IPS-20b (cell line): Measurements from ENCODE around the gene GAL3ST2.
"Not testable (repeated sequence)": the region's sequence is repeated elsewhere in the genome, so short reads cannot be mapped to it uniquely, and the experiment has no call there.

Experiments used
- H3K27ac ChIP-seq: one replicate; pipeline ENCODE4 v1.5.1; 2013; ENCODE audit warnings: low read length
- H3K27me3 ChIP-seq: 2 replicates; pipeline ENCODE4 v1.6.1; 2013; ENCODE audit warnings: mild to moderate bottlenecking, low read length, inconsistent platforms; ENCODE audit not compliant: insufficient read depth
- H3K36me3 ChIP-seq: 2 replicates; pipeline ENCODE4 v1.6.1; 2013; ENCODE audit warnings: low read depth, mild to moderate bottlenecking, inconsistent platforms, low read length, moderate library complexity; ENCODE audit not compliant: insufficient read depth
- H3K4me1 ChIP-seq: 2 replicates; pipeline ENCODE4 v1.6.1; 2013; ENCODE audit warnings: mild to moderate bottlenecking, control low read depth, inconsistent platforms, low read length, moderate library complexity; ENCODE audit not compliant: insufficient read depth
- H3K4me3 ChIP-seq: 2 replicates; pipeline ENCODE4 v1.5.1; 2013; ENCODE audit warnings: mild to moderate bottlenecking, low read length, inconsistent platforms
- H3K9ac ChIP-seq: 2 replicates; pipeline ENCODE4 v1.6.1; 2013; ENCODE audit warnings: low read depth, mild to moderate bottlenecking, inconsistent platforms, low read length, moderate library complexity
- H3K9me3 ChIP-seq: 2 replicates; pipeline ENCODE4 v1.6.1; 2013; ENCODE audit warnings: mild to moderate bottlenecking, low read depth, low read length, inconsistent platforms; ENCODE audit not compliant: insufficient read depth

The GAL3ST2 gene

DNA sequence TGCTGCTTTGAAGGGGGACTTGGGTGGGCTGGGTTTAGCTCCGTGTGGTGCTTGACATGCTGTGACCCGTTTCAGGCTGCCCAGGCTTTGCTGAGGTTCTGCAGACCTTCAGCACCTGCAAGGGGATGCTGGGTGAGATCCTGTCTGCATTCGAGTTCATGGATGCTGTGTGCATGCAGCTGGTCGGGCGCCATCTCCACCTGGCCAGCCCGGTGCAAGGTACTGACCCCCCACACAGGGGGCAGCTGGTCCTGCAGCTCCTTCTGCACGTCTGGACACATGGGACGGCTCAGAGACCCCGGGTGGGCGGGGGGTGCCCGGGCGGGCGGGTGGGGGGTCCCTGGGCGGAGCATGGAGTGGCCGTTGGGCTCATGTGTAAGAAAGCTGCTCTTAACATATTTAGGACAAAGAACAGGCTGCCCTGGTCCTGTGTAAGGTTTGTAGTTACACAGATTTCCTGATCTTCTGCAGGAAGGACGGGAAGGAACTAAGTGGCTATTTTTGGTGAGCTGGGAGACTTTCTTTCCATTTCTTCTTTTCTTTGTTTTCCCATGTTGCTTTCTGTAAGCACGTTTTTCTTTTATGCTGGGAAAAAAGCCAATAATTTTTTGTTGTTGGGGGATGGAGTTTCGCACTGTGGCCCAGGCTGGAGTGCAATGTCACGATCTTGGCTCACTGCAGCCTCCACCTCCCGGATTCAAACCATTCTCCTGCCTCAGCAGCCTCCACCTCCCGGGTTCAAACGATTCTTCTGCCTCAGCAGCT, 26.4 kb upstream of the GAL3ST2 start:
- Histone ChIP-seq H3K9ac (no peak overlapping the region), H3K9me3 (no peaks in the 10 kb centered on the region), H3K27me3 (no peaks in the 10 kb centered on the region), H3K4me3 (no peak overlapping the region), H3K27ac (no peak overlapping the region), H3K36me3 (peaks cover under 1% of the 10 kb centered on the region; the same call in 1 of the 2 replicates), H3K4me1 (no peaks in the 10 kb centered on the region)

DNA sequence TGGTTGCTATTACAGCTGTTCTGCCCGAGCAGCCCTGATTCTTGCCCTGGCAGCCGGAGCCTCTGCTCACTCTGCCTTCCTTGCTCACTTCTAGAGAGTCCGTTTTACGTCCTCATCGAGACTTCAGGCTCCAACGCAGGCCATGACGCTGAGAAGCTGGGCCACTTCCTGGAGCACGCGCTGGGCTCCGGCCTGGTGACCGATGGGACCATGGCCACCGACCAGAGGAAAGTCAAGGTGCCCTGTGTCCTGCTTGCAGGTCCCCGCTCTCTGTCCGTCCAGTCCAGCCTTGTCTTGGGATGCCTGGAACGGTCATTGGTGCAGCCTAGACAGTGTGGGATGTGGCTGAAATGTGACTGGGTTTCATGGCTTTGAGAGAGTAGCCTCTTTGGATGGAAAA, 25.5 kb upstream of the GAL3ST2 start:
- Histone ChIP-seq H3K36me3 (peaks cover 3% of the 10 kb centered on the region; the same call in 1 of the 2 replicates), H3K27me3 (no peaks in the 10 kb centered on the region), H3K4me1 (no peaks in the 10 kb centered on the region), H3K9ac (no peak overlapping the region), H3K4me3 (no peak overlapping the region), H3K9me3 (no peaks in the 10 kb centered on the region), H3K27ac (no peak overlapping the region)

DNA sequence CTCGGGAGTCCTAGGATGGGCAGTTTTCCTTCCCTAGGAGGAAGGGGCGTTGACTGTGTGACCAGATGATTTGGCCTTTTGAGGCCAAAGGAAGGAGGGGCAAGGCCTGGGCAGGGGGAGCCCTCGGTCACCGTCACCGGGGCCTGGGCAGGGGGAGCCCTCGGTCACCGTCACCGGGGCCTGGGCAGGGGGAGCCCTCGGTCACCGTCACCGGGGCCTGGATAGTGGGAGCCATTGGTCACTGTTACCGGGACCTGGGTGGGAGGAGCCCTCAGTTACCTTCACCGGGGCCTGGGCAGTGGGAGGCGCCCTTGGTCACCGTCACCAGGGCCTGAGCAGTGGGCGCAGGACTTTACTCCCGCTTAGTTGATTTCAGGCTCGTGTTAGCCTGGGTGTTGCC, 24.8 kb upstream of the GAL3ST2 start:
- no peaks in the 10 kb centered on the region for H3K4me1 ChIP-seq
- no peak overlapping the region for H3K4me3 ChIP-seq
- H3K27me3 ChIP-seq = no peaks in the 10 kb centered on the region
- peaks cover 4% of the 10 kb centered on the region; the same call in 1 of the 2 replicates for H3K36me3 ChIP-seq
- H3K9ac ChIP-seq = no peak overlapping the region
- H3K27ac ChIP-seq = no peak overlapping the region
- no peaks in the 10 kb centered on the region for H3K9me3 ChIP-seq

DNA sequence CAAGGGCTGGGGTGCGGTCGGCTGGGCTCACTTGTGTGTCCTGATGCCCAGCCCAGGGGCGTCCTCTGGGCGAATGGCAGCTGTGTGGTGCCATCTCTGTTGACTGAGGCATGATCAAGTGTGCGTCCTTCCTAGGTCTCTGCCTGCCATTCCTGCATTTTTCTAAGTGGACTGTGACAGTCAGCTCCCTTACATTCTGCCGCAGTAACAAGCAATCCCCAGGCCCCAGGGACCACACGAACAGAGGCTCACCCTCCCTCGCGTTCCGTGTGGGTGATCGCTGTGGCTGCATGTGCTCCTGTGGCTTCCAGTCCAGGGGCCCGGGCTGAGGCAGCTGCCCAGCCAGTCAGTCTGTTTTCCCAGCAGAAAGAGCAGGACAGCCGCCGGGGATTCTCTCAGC, 24.4 kb upstream of the GAL3ST2 start:
- H3K27ac ChIP-seq = no peak overlapping the region
- H3K27me3 ChIP-seq = no peaks in the 10 kb centered on the region
- H3K4me3 ChIP-seq = no peak overlapping the region
- H3K4me1 ChIP-seq = no peaks in the 10 kb centered on the region
- H3K36me3 ChIP-seq = peaks cover 6% of the 10 kb centered on the region; the same call in 1 of the 2 replicates
- H3K9ac ChIP-seq = no peak overlapping the region
- H3K9me3 ChIP-seq = no peaks in the 10 kb centered on the region

DNA sequence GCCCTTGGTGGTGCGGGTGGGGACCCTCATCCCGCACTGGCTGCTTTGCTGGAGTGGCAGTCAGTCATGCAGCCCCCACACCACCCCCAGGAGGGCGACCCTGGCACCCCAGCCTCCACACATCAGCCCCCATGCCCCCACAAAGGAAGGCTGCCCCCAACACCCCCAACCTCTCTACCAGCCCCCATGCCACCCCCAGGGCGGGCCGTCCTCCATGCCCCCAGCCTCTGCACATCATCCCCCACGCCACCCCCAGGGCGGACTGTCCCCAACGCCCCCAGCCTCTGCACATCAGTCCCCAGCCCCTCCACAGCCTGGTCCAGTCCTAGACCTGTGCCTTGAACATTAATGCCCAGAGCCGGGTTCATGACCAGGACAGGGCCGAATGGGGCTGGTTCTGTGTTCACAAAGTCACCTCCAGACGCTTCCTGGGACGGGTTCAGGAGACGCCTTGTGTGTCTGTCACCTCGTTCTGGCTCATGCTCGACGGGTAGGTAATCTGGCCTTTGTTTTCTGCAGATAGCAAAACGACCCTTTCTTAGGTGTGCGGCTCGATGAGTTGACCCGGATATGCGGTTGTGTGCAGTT, 23.8 kb upstream of the GAL3ST2 start:
- Histone ChIP-seq H3K27ac (no peak overlapping the region), H3K27me3 (no peaks in the 10 kb centered on the region), H3K36me3 (peaks cover 6% of the 10 kb centered on the region; the same call in 1 of the 2 replicates), H3K4me3 (no peak overlapping the region), H3K9me3 (no peaks in the 10 kb centered on the region), H3K9ac (no peak overlapping the region), H3K4me1 (no peaks in the 10 kb centered on the region)

DNA sequence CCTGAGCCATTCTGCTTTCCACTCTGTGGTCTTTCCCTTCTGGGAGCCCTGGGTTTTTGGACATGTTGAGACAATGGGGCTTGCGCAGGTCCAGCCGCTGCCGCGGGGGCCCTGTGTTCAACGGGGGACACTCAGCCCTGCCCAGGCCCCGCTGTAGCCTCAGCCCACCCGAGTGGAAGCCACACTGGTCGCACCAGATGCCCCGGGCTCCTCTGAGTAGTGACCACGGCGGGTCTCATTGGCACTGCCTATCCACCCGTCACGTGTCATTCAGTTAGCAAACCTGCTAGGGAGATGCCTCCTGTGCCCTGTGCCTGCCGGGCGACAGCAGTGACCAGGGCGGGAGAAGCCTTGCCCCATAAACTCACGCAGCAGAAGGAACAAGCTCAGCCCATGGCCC, 23.1 kb upstream of the GAL3ST2 start:
- Histone ChIP-seq H3K27me3 (no peaks in the 10 kb centered on the region), H3K9ac (no peak overlapping the region), H3K9me3 (no peaks in the 10 kb centered on the region), H3K27ac (no peak overlapping the region), H3K36me3 (peaks cover 6% of the 10 kb centered on the region; the same call in 1 of the 2 replicates), H3K4me1 (no peaks in the 10 kb centered on the region), H3K4me3 (no peak overlapping the region)

DNA sequence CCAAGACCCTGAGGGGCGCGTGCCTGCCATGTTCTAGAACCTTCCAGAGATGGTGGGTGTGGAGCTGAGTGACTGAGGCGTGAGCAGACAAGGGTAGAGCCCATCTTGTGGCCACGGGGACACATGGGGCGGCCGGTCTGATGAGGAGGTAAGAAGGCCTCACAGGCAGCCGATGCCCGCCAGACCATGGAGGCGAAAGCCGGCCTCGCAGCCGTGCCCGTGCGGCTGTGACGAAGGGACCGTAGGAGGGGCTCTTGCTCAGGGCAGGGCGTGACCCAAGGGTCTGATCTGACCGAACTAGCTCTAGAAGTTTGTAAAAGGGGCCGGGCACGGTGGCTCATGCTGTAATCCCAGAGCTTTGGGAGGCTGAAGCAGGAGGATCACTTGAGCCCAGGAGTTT, 22.6 kb upstream of the GAL3ST2 start:
- H3K27me3 ChIP-seq = no peaks in the 10 kb centered on the region
- no peak overlapping the region for H3K4me3 ChIP-seq
- H3K36me3 ChIP-seq = peaks cover 6% of the 10 kb centered on the region; the same call in 1 of the 2 replicates
- no peaks in the 10 kb centered on the region for H3K4me1 ChIP-seq
- no peaks in the 10 kb centered on the region for H3K9me3 ChIP-seq
- no peak overlapping the region for H3K27ac ChIP-seq
- H3K9ac ChIP-seq = no peak overlapping the region

DNA sequence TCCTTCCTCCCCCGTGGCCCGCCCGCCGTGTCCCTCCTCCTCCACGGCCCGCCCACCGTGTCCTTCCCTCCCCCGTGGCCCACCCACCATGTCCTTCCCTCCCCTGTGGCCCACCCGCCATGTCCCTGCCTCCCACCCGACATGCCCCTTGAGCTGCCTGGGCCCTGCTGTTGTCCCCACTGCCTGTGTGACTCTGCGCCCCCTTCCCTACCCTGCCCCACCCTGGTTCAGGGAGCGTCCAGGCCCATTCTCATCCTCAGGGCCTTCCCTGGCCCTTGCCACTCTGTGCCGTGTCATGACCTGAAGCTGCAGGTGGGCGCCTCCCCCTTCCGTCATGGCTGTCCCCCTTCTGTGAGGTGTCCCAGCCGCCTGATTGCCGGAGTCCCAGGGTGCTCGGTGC, 21.5 kb upstream of the GAL3ST2 start:
- Histone ChIP-seq H3K4me1 (no peaks in the 10 kb centered on the region), H3K27me3 (no peaks in the 10 kb centered on the region), H3K36me3 (peaks cover 14% of the 10 kb centered on the region; the same call in 1 of the 2 replicates), H3K27ac (no peak overlapping the region), H3K4me3 (no peak overlapping the region), H3K9me3 (peaks cover under 1% of the 10 kb centered on the region; the same call in 1 of the 2 replicates), H3K9ac (no peak overlapping the region)

DNA sequence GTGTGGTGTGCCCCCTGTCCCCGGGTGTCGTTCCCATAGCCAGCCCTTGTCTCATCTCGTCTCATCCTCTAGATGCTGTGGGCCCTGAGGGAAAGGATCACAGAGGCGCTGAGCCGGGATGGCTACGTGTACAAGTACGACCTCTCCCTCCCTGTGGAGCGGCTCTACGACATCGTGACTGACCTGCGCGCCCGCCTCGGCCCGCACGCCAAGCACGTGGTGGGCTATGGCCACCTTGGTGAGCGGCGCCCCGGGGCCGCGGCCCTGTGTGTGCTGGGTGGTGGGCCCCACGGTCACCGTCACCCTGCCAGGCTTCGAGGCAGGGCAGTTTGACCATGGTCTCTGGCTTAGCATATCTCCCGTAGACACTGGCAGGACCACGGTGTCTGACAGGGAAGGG, 20.8 kb upstream of the GAL3ST2 start:
- Histone ChIP-seq H3K27me3 (no peaks in the 10 kb centered on the region), H3K4me3 (no peak overlapping the region), H3K27ac (no peak overlapping the region)

DNA sequence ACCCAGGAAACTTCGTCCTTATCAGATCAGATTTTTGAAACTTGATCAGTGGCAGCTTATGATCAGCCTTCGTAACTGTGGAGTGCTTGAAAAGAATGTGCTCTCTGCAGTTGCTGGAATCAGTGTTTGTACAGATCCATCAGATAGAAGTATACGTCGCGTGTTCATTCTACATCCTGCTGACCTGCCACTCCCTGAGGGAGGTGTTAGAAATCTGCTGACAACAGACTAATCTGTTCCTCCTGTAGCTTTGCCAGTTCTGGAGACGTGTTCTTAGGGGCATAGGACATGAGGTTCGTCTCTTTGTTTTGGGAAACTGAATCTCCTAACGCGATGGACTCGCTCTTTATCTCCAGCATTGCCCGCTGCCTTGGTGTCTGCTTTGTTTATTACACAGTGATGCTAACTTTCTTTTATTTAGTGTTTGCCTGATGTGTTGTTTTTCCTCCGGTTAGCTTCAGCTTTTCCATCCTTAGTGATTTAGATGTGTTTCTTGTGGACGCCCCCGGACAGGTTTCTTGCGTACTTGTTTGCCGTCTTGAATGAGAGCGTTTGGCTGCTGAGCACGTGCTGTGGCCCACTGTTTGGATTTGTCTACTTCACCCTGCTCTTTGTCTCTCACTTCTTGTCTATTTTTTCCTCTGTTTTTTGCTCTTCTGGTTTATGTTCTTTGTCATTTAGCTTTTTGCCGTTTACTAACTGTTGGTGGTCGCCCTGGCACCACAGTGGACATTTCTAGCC, 17.4 kb upstream of the GAL3ST2 start:
- Histone ChIP-seq H3K4me3 (no peak overlapping the region), H3K27me3 (no peaks in the 10 kb centered on the region), H3K9ac (no peak overlapping the region), H3K27ac (no peak overlapping the region), H3K9me3 (peaks cover 4% of the 10 kb centered on the region; the same call in 1 of the 2 replicates), H3K36me3 (peaks cover 14% of the 10 kb centered on the region; the same call in 1 of the 2 replicates), H3K4me1 (no peaks in the 10 kb centered on the region)

More for the DNA sequence above, 20.8 kb upstream of the GAL3ST2 start:
- H3K9me3 ChIP-seq = peaks cover 4% of the 10 kb centered on the region; the same call in 1 of the 2 replicates
- H3K36me3 ChIP-seq = peaks cover 14% of the 10 kb centered on the region; the same call in 1 of the 2 replicates
- H3K4me1 ChIP-seq = no peaks in the 10 kb centered on the region
- no peak overlapping the region for H3K9ac ChIP-seq

DNA sequence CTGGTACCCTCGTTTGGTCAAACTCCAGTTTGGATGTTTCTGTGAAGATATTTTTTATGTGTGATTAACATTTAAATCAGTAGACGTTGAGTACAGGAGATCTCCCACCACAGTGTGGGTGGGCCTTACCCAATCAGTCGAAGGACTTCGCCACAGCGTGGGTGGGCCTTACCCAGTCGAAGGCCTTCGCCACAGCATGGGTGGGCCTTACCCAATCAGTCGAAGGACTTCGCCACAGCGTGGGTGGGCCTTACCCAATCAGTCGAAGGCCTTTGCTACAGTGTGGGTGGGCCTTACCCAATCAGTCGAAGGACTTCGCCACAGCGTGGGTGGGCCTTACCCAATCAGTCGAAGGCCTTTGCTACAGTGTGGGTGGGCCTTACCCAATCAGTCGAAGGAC, 16.7 kb upstream of the GAL3ST2 start:
- H3K27ac ChIP-seq, H3K4me3 ChIP-seq, H3K4me1 ChIP-seq, H3K27me3 ChIP-seq, H3K9me3 ChIP-seq, H3K9ac ChIP-seq: not testable (repeated sequence)
- H3K36me3 ChIP-seq = peaks cover 14% of the 10 kb centered on the region; the same call in 1 of the 2 replicates
